Large intestine (tissue), 3 donors: Measurements from ENCODE around the gene PSMB7. TPM values are rescaled to one million over a fixed set of nuclear protein-coding genes. Genes with fewer than 3 reads are reported as not detected.
"Not testable (repeated sequence)": the region's sequence is repeated elsewhere in the genome, so short reads cannot be mapped to it uniquely, and the experiment has no call there.

Source experiments
- DNase-seq, 2 donors: peaks; one replicate each; pipeline versions ENCODE4 v3.0.0 to v3.0.0-alpha.2; 2013
- H3K27ac ChIP-seq: one replicate; pipeline ENCODE4 v1.5.1; 2013; ENCODE audit warnings: low read length
- H3K27me3 ChIP-seq: 2 replicates; pipeline ENCODE4 v1.6.1; 2013; ENCODE audit warnings: low read length; ENCODE audit not compliant: control insufficient read depth, insufficient read depth
- H3K36me3 ChIP-seq: 2 replicates; pipeline ENCODE4 v1.6.1; 2013; ENCODE audit warnings: low read length; ENCODE audit not compliant: control insufficient read depth, insufficient read depth
- H3K4me1 ChIP-seq: one replicate; pipeline ENCODE4 v1.6.1; 2013; ENCODE audit warnings: low read length; ENCODE audit not compliant: control insufficient read depth, insufficient read depth
- H3K4me3 ChIP-seq: one replicate; pipeline ENCODE4 v1.5.1; 2013; ENCODE audit warnings: low read length
- H3K9me3 ChIP-seq: one replicate; pipeline ENCODE4 v1.6.1; 2013; ENCODE audit warnings: mild to moderate bottlenecking, low read depth, low read length, moderate library complexity; ENCODE audit not compliant: control insufficient read depth
- WGBS: methylation state at CpG from one replicate; pipeline ENCODE4 v1.1.5; 2013; ENCODE audit warnings: low lambda C conversion rate; ENCODE audit not compliant: insufficient coverage; 5-methylcytosine and 5-hydroxymethylcytosine counted together
- polyA plus RNA-seq: library from polyadenylated mRNA; unstranded; fragments of 120-200 nt; gene quantifications from one replicate; pipeline ENCODE4 v1.2.1, GENCODE V29; 2013

The PSMB7 gene
- polyA plus RNA-seq, 1 donor, result 148 TPM

DNA sequence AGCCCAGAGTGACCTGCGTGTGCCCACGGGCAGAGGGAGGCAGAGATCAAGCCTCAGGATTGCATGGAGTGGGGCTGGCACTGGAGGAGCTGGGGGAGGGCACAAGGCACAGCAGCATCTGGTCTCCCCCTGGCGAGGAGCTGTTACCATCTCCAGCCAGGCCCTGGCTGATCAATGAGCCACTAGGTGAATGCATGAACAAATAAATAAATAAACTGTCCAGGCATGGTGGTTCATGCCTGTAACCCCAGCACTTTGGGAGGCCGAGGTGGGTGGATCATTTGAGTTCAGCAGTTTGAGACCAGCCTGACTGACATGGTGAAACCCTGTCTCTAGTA is 14.3 kb upstream of the PSMB7 start:
- no CpG with 5 or more reads among the region's 4 CpGs for WGBS
- no peak for DNase-seq
- Histone ChIP-seq H3K4me1 (no peaks in the 10 kb centered on the region), H3K4me3 (no peak overlapping the region), H3K27me3 (no peaks in the 10 kb centered on the region), H3K27ac (no peak overlapping the region), H3K9me3 (no peaks in the 10 kb centered on the region), H3K36me3 (no peaks in the 10 kb centered on the region)

DNA sequence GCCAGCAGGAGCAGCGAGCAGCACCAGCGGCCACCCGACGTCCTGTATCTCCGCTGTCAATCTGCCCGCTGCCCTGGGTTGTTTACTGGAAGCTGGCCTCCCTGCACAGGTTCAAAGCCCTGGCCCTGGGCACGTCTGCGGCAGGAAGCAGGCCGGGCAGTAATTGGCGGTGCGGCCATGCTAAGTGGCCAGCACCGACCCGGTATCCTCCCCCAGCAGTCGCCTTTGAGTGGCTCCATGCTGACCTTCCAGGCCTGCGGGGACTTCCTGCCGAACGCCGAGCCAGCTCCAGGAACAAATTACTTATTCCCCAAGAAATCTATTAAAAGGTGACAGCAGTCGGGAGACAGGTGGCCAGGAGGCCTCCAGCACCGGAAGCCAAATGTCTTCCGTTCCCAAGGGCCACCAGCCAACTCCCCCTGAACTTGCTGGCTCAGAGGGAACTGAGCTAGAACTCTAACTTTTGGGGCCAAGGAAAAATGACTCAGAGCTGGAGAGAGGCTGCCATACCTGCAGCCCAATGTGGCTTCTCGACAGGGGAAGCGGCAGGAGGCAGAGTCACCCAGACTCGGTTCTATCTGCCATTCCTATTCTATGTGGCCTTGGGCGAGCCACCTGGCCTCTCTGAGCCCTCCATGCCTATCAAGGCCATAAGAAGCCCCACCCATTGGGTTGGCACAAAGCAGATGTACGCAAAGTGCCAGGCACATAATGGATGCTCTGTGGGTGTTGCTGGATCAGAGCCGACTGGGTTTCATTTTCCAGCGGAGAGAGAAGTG is 13.7 kb upstream of the PSMB7 start:
- Histone ChIP-seq H3K9me3 (no peaks in the 10 kb centered on the region), H3K4me1 (no peaks in the 10 kb centered on the region), H3K27ac (no peak overlapping the region), H3K4me3 (no peak overlapping the region), H3K36me3 (no peaks in the 10 kb centered on the region), H3K27me3 (peaks cover 3% of the 10 kb centered on the region)
- DNase-seq, result no peak
- WGBS, result no CpG with 5 or more reads among the region's 28 CpGs

DNA sequence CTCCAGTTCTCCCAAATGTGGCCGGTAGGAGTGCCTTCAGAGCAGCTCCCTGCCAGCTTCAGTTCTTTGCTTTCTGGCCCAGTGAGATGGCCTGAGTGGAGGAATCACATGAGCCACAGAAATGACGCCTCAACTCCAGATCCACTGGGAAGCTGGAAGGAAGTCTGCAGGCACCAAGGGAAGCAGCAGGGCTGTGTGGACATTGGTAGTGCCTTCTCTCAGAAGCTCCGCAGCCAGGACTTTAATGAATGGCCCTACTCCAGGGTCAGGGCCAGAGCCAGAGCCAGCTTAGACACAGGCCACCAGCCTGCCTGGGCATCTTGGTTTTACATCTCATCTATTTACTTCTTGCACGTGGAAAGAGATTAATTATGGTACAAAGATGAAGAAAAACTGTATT is 12.0 kb upstream of the PSMB7 start:
- Histone ChIP-seq H3K27ac (no peak overlapping the region), H3K4me3 (no peak overlapping the region), H3K9me3 (no peaks in the 10 kb centered on the region), H3K27me3 (peaks cover 10% of the 10 kb centered on the region), H3K4me1 (no peaks in the 10 kb centered on the region), H3K36me3 (no peaks in the 10 kb centered on the region)
- DNase-seq, result no peak
- 100% methylated on average over 1 of the region's 4 CpGs for WGBS

DNA sequence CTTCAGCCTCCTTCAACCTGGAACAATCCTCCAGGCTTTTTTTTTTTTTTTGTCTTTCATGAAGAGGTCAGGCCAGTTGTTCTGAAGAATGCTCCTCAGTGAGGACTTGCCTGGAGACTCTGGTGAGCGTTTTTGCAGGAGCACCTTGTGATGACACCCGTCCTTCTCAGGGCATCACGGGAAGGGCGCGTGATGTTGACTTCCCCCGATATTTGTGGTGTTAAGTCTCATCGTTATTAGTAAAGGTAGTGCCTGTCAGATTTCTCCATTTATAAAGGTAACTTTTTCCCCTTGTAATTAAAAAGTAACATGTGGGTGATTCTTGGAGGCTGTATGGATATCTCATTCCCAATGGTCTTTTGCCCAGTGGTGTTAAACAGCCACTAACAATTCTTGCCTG is 11.1 kb upstream of the PSMB7 start:
- H3K4me3 ChIP-seq, result no peak overlapping the region
- no peak overlapping the region for H3K27ac ChIP-seq
- no CpG with 5 or more reads among the region's 7 CpGs for WGBS
- H3K9me3 ChIP-seq, result no peaks in the 10 kb centered on the region
- H3K36me3 ChIP-seq, result no peaks in the 10 kb centered on the region
- H3K27me3 ChIP-seq, result peaks cover 10% of the 10 kb centered on the region
- H3K4me1 ChIP-seq, result no peaks in the 10 kb centered on the region
- DNase-seq, result no peak

DNA sequence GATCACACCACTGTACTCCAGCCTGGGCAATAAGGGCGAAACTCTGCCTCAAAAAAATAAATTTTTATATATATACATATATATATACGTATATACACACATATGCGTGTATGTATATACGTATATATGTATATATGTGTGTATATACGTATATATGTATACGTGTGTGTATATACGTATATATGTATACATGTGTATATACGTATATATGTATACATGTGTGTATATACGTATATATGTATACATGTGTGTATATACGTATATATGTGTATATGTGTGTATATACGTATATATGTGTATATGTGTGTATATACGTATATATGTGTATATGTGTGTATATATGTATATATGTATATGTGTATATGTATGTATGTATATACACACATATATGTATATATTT is 10.5 kb upstream of the PSMB7 start:
- H3K27me3 ChIP-seq, H3K4me1 ChIP-seq, H3K9me3 ChIP-seq, DNase-seq, H3K36me3 ChIP-seq, H3K4me3 ChIP-seq, H3K27ac ChIP-seq: not testable (repeated sequence)
- WGBS, result no CpG with 5 or more reads among the region's 12 CpGs

DNA sequence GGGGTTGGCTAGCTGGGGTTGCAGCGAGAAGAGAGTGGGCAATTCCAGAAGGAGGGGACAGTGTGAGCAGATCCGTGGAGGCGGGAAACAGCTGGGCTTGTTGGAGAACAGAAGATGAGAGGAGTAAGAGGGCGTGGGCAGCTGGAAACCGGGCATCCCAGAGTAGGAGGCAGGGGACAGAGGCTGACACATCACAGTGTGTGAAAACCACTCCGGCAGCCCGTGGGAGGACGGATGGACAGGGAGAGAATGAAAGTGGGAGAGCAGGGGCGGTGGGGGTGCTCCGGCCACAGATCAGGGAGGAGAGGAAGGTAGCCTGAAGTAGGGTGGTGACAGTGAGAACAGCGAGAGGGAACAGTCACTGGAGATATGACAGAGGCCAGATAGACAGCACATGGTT is 8.3 kb upstream of the PSMB7 start:
- Histone ChIP-seq H3K27me3 (peaks cover 10% of the 10 kb centered on the region), H3K4me3 (no peak overlapping the region), H3K4me1 (no peaks in the 10 kb centered on the region), H3K27ac (no peak overlapping the region), H3K9me3 (no peaks in the 10 kb centered on the region), H3K36me3 (no peaks in the 10 kb centered on the region)
- no peak for DNase-seq
- 60% methylated on average over 1 of the region's 11 CpGs for WGBS

DNA sequence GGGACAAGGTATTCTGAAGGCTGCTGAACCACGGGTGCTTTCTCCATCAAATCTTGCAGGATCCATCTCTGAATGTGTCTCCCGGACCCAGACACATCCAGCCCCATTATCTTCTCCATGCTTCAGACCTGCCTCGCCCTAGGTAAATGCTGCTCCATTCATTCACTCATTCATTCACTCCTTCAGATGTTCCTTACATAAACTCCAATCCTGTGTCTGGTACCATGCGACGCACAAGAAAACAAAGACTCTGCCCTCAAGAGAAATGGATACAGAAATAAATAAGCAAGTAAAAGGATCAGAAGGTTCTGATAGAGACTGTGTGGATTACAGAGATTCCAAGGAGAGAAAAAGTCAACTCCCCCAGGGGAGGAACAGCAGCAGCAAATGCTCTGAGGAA is 7.9 kb upstream of the PSMB7 start:
- H3K27ac ChIP-seq, result no peak overlapping the region
- H3K4me1 ChIP-seq, result no peaks in the 10 kb centered on the region
- H3K9me3 ChIP-seq, result no peaks in the 10 kb centered on the region
- no peak overlapping the region for H3K4me3 ChIP-seq
- H3K36me3 ChIP-seq, result no peaks in the 10 kb centered on the region
- no peak for DNase-seq
- WGBS, result 90% methylated on average over 2 of the region's 5 CpGs
- H3K27me3 ChIP-seq, result peaks cover 10% of the 10 kb centered on the region

DNA sequence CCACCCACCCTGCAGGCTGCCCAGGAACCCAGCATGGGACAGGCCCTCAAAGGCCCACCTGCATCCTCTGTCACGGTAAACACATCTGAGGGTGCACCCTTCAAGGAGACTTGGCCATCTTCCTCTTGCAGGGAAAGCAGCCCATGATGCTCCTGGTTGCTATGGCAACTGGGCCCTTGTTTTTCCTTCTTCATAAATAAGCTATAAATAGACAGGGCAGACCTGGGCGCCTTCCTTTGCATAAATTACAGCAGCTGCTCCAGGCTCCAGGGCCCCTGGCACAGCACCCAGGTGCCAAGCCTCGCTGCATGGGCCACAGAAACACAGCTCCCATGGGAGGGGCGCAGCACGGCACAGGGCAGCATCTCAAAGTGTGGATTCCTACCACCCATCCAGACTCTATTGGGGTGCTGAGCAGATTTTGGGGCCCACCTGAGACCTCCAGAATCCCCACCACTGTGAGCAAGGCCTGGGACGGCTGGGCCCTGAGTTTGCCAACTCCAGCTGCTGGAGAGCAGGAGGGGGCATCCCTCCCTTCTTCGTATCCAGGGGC is 5.8 kb upstream of the PSMB7 start:
- Histone ChIP-seq H3K4me1 (no peaks in the 10 kb centered on the region), H3K27me3 (peaks cover 10% of the 10 kb centered on the region), H3K36me3 (no peaks in the 10 kb centered on the region), H3K9me3 (no peaks in the 10 kb centered on the region), H3K4me3 (no peak overlapping the region), H3K27ac (no peak overlapping the region)
- WGBS, result no CpG with 5 or more reads among the region's 7 CpGs
- peak in 1 of 2 donors; percentile 13 for DNase-seq

DNA sequence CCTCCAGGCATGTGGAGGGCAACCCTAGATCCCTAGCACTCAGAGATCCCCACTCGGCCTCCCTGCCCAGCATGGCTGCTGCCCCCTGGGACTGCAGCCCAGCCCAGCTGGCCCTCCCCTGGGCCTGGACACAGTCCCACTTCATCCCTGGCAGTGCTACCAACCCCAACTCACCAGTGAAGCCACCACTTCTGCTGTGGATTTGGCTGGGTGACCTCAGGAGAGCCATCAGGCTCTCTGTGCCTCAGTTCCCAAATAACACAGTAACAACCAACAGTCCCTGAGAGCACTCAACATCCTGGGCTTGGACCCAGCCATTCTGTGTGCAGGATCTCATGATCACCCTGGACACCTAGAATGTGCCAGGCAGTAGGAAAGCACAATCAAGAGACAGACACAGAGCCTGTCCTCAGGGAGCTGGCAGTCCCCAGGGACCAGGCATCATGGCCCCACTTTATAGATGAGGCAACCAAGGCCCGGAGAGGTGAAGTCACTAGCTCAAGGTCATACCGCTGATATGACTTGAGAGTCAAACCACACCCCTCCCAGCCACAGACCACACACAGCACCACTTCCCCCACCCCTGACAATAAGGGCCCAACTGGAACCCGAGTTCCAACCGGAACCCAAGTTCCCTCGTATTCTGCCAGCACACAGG is 4.7 kb upstream of the PSMB7 start:
- no CpG with 5 or more reads among the region's 6 CpGs for WGBS

DNA sequence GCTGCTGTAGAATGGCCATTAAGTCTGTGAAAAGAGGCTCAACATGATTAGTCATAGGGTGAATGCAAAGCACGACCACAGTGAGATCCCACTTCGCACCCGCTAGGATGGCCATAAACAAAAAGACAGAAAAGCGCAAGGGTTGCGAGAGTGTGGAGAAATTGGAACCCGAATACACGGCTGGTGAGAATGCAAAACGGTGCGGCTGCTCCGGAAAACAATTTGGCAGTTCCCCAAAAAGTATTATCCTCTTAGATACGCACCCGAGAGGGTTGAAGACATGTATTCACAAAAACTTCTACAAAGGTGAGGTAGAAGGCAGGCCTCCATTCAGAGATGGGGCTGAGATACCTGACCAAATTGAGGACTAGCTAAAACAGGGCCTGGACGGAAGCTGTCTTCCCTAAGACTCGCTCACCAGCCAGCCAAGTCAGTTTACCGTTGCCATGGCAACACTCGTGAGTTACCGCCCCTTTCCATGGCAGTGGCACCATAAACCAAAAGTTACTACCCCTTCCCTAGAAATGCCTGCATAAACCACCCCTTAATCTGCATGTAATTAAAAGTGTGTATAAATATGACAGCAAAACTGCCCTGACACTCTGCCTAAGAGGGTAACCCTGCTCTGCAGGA is 726 bp upstream of the PSMB7 start:
- peaks cover 2% of the 10 kb centered on the region for H3K4me1 ChIP-seq
- peaks cover 30% of the 10 kb centered on the region for H3K36me3 ChIP-seq
- WGBS, result 87% methylated on average over 7 of the region's 17 CpGs
- no peaks in the 10 kb centered on the region for H3K9me3 ChIP-seq
- H3K27ac ChIP-seq, result no peak overlapping the region
- H3K4me3 ChIP-seq, result no peak overlapping the region
- DNase-seq, result no peak
- no peaks in the 10 kb centered on the region for H3K27me3 ChIP-seq

More for the DNA sequence above, 4.7 kb upstream of the PSMB7 start:
- H3K36me3 ChIP-seq, result no peaks in the 10 kb centered on the region
- H3K4me3 ChIP-seq, result no peak overlapping the region
- H3K9me3 ChIP-seq, result no peaks in the 10 kb centered on the region
- H3K27ac ChIP-seq, result no peak overlapping the region
- no peak for DNase-seq
- peaks cover 10% of the 10 kb centered on the region for H3K27me3 ChIP-seq
- H3K4me1 ChIP-seq, result no peaks in the 10 kb centered on the region
